ENCODE results near the gene TEX264.

The TEX264 gene

DNA sequence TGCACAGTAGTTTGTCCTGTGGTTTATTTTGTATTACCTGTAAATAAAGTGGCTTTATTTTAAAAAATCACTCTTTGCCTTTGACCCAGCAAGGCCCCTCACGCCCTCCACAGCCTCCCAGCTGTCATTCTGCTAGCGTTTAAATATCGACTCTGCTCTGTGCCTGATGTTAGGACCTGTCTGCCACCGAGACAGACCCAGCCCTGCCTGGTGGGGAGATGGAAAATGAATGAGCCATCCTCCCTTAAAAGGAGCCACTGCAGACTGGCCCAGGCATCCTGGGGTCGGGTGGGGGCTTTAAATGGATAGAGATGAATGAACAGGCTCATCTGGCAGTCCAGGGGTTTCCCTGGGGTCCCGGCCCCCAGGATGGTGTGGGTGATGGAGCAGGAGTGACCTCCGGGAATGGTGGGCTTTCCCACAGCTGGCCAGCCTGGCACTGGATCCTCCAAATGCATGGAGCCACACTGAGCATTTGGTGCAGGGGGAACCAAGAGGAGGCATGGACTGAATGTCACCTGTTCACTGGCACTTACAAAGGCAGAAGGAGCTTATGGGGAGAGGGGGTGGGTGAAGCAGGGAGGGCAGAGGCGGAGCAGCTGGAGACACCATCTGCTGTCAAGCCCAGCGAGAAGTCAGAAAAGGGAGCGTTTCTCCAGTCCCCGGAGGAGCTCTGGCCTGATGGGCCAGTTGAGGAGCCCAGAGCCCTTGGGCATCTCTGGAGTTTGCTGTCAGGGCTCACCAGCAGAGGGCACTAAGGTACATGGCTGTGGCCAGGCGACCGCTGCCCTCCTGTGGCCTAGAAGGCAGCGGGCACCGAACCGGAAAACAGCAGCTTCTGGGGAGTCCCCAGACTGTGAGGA lies 47.7 kb downstream of the TEX264 start:
- Histone ChIP-seq H3K4me1 (ENCODE audit: control insufficient read depth, insufficient read depth, low read length) (no peaks in the 10 kb centered on the region), H3K9me3 (ENCODE audit: control insufficient read depth, insufficient read depth, low read depth, low read length) (no peaks in the 10 kb centered on the region), H3K27ac (ENCODE audit: extremely low read depth, low read depth, low read length) (no peak overlapping the region), H3K4me3 (ENCODE audit: low read depth, low read length) (no peak overlapping the region), H3K36me3 (ENCODE audit: control insufficient read depth in 2 of 2, insufficient read depth in 1 of 2, low read length in 2 of 2) (no peaks in the 10 kb centered on the region)
- ChIA-PET POLR2A (interaction anchor here (0.5 kb wide), 1 partner anchor 693 kb away, joined by 3 read pairs; no protein-coding TSS in a partner anchor), CTCF (interaction anchor here (0.6 to 1.3 kb wide), 23 partner anchors 8 to 1102 kb away, joined by 3 to 8 read pairs (median 4); partner anchors contain the start of genes GRM2 and MAPKAPK3)
- TF ChIP-seq ZNF654 (tag by site-specific recombination; IDR thresholded peaks at IDR 0.05; ENCODE audit: low read depth) = peak; percentile 56
- TF ChIP-seq ZNF777 (tag by site-specific recombination; IDR thresholded peaks at IDR 0.05; ENCODE audit: borderline replicate concordance) = no peak
- peak; percentile 47; the same call in 1 of the 2 replicates for TF ChIP-seq ZBTB17 (tag by site-specific recombination; IDR thresholded peaks at IDR 0.05)
- no peak for TF ChIP-seq ZNF561 (tag by site-specific recombination; IDR thresholded peaks at IDR 0.05; ENCODE audit: borderline replicate concordance)
- peak; percentile 86 for TF ChIP-seq CTCF (tag by site-specific recombination; IDR thresholded peaks at IDR 0.05)
- TF ChIP-seq OSR2 (tag by site-specific recombination; IDR thresholded peaks at IDR 0.05) = no peak
- no peak for TF ChIP-seq ZNF202 (tag by site-specific recombination; IDR thresholded peaks at IDR 0.05; ENCODE audit: borderline replicate concordance)

GRCh38 chr3:51719410-51720025 lies 48.5 kb downstream of the TEX264 start:
- no peak overlapping the region for H3K4me3 ChIP-seq (ENCODE audit: low read depth, low read length)
- no peaks in the 10 kb centered on the region for H3K4me1 ChIP-seq (ENCODE audit: control insufficient read depth, insufficient read depth, low read length)
- no peaks in the 10 kb centered on the region for H3K36me3 ChIP-seq (ENCODE audit: control insufficient read depth in 2 of 2, insufficient read depth in 1 of 2, low read length in 2 of 2)
- TF ChIP-seq ZNF169 (tag by site-specific recombination; IDR thresholded peaks at IDR 0.05) (no peak), KLF16 (tag by site-specific recombination; IDR thresholded peaks at IDR 0.05) (no peak), ZNF335 (tag by site-specific recombination; conservative IDR thresholded peaks at IDR 0.05) (no peak), ZSCAN5A (tag by site-specific recombination; IDR thresholded peaks at IDR 0.05) (no peak), ZNF623 (tag by site-specific recombination; IDR thresholded peaks at IDR 0.05) (no peak), CTCF (tag by site-specific recombination; IDR thresholded peaks at IDR 0.05) (no peak), ZNF843 (tag by site-specific recombination; IDR thresholded peaks at IDR 0.05) (no peak), ZSCAN18 (tag by site-specific recombination; IDR thresholded peaks at IDR 0.05) (no peak), ZNF202 (tag by site-specific recombination; IDR thresholded peaks at IDR 0.05; ENCODE audit: borderline replicate concordance) (no peak), ZNF114 (tag by site-specific recombination; IDR thresholded peaks at IDR 0.05) (no peak)
- TF ChIP-seq, protein P1, sequence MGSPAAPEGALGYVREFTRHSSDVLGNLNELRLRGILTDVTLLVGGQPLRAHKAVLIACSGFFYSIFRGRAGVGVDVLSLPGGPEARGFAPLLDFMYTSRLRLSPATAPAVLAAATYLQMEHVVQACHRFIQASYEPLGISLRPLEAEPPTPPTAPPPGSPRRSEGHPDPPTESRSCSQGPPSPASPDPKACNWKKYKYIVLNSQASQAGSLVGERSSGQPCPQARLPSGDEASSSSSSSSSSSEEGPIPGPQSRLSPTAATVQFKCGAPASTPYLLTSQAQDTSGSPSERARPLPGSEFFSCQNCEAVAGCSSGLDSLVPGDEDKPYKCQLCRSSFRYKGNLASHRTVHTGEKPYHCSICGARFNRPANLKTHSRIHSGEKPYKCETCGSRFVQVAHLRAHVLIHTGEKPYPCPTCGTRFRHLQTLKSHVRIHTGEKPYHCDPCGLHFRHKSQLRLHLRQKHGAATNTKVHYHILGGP (tag by site-specific recombination; IDR thresholded peaks at IDR 0.05) = no peak
- no peak overlapping the region for H3K27ac ChIP-seq (ENCODE audit: extremely low read depth, low read depth, low read length)
- no peaks in the 10 kb centered on the region for H3K9me3 ChIP-seq (ENCODE audit: control insufficient read depth, insufficient read depth, low read depth, low read length)
- CTCF ChIA-PET = interaction anchor here (0.6 to 1.3 kb wide), 21 partner anchors 8 to 1103 kb away, joined by 3 to 8 read pairs (median 4); partner anchors contain the start of genes GRM2 and MAPKAPK3
- POLR2A ChIA-PET = interaction anchor here (0.5 kb wide), 1 partner anchor 693 kb away, joined by 3 read pairs; no protein-coding TSS in a partner anchor
